HEK293T (cell line): ENCODE results near the gene SBF1.

Experiments
- LEF1 ChIP-seq: fragments of 450-650 bp; IDR thresholded peaks from 2 replicates; pipeline ENCODE4 v1.6.1; 2017; ENCODE audit warnings: mild to moderate bottlenecking, borderline replicate concordance
- SUZ12 ChIP-seq: fragments of 450-650 bp; IDR thresholded peaks from 2 replicates; pipeline ENCODE4 v1.6.1; 2016; ENCODE audit warnings: mild to moderate bottlenecking

DNA sequence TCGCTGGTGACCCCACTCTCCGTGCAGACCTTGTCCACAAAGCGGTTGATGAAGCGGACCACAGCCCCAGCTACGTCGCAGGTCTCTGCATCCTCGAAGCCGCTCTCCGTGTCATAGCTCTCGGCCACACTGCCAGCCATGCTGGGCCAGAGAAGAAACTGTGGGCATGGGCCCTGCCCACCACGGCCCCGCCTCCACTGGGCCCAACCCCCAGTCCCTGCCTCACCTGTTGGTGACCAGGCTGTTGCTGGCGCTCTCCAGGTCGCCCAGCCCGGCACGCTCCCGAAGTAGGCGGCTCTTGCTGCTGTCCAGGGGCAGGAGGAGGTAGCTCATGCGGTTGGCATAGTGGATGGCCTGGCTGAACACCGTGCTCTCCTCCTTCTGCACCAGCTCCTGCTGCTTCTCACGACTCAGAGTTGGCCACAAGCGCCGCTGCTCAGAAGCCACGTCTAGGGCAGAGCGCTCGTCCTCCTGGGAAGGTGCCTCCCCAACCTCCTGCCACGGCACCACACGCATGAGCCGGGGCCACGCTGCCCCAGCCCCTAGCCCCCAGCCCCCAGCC is 12.8 kb downstream of the SBF1 start:
- TF ChIP-seq LEF1 (no peak), SUZ12 (no peak)
